DND-41 (cell line): ENCODE results near the gene DNASE1L3.

ENCODE experiments used
- ATAC-seq: fragments of 200-7000 bp; cut with Tn5 transposase; 3 replicates; pipeline ENCODE4 v1.9.1; 2021; ENCODE audit warnings: low read depth; ENCODE audit not compliant: insufficient read depth
- DNase-seq: peaks from one replicate; pipeline ENCODE4 v3.0.0-alpha.2; 2020
- H2AFZ ChIP-seq: 2 replicates; pipeline ENCODE4 v1.6.0; 2012; ENCODE audit warnings: low read depth, low read length
- H3K27ac ChIP-seq: 2 replicates; pipeline ENCODE4 v1.5.1; 2012; ENCODE audit warnings: low read length, inconsistent platforms
- H3K27me3 ChIP-seq: fragments of 200-600 bp; sonication (generic); 2 replicates; pipeline ENCODE4 v1.6.0; 2012; ENCODE audit warnings: low read length, mild to moderate bottlenecking, inconsistent platforms; ENCODE audit not compliant: insufficient read depth, poor library complexity
- H3K36me3 ChIP-seq: 2 replicates; pipeline ENCODE4 v1.5.1; 2012; ENCODE audit warnings: low read length, inconsistent platforms; ENCODE audit not compliant: insufficient read depth
- H3K4me1 ChIP-seq: 2 replicates; pipeline ENCODE4 v1.5.1; 2012; ENCODE audit warnings: mild to moderate bottlenecking, low read length; ENCODE audit not compliant: insufficient read depth
- H3K4me2 ChIP-seq: 2 replicates; pipeline ENCODE4 v1.6.0; 2012; ENCODE audit warnings: mild to moderate bottlenecking, moderate library complexity, low read length, inconsistent platforms; ENCODE audit not compliant: insufficient read depth
- H3K4me3 ChIP-seq, 2 experiments: fragments of 200-600 bp in 1 of 2; shearing (Covaris generic) in 1 of 2; 2 replicates each; pipeline ENCODE4 v1.5.1; 2012 to 2016; ENCODE audit warnings: inconsistent platforms in 2 of 2, low read length in 2 of 2, mild to moderate bottlenecking in 2 of 2, low read depth in 1 of 2, moderate library complexity in 1 of 2
- H3K79me2 ChIP-seq: 2 replicates; pipeline ENCODE4 v1.6.0; 2012; ENCODE audit warnings: low read length, inconsistent platforms; ENCODE audit not compliant: insufficient read depth
- H3K9ac ChIP-seq: 2 replicates; pipeline ENCODE4 v1.6.0; 2012; ENCODE audit warnings: low read depth, mild to moderate bottlenecking, inconsistent platforms, low read length, moderate library complexity
- H3K9me3 ChIP-seq: 2 replicates; pipeline ENCODE4 v1.5.1; 2012; ENCODE audit warnings: low read length, moderate library complexity, mild to moderate bottlenecking, inconsistent platforms; ENCODE audit not compliant: insufficient read depth, severe bottlenecking
- H4K20me1 ChIP-seq: 2 replicates; pipeline ENCODE4 v1.6.0; 2012; ENCODE audit warnings: low read length; ENCODE audit not compliant: insufficient read depth
- CTCF ChIP-seq: IDR thresholded peaks from 2 replicates; pipeline ENCODE4 v1.5.1; 2012; ENCODE audit warnings: borderline replicate concordance, low read length, moderate library complexity, mild to moderate bottlenecking; ENCODE audit not compliant: poor library complexity, severe bottlenecking; ENCODE audit errors: extremely low read depth
- EZH2 ChIP-seq: IDR thresholded peaks from 3 replicates; pipeline ENCODE4 v1.6.1; 2012; ENCODE audit warnings: borderline replicate concordance, low read depth, mild to moderate bottlenecking, moderate library complexity, low read length, inconsistent platforms; ENCODE audit not compliant: severe bottlenecking

The DNASE1L3 gene

GRCh38 chr3:58176185-58176530 lies 34.6 kb downstream of the DNASE1L3 start:
- Histone ChIP-seq H3K4me2 (no peak overlapping the region), H3K27me3 (no peaks in the 10 kb centered on the region), H3K4me1 (no peaks in the 10 kb centered on the region), H3K27ac (no peak overlapping the region), H2AFZ (no peak overlapping the region), H3K79me2 (no peaks in the 10 kb centered on the region), H3K4me3 (no peak overlapping the region), H4K20me1 (no peaks in the 10 kb centered on the region), H3K9ac (no peak overlapping the region), H3K9me3 (no peaks in the 10 kb centered on the region), H3K36me3 (no peaks in the 10 kb centered on the region; the same call in 1 of the 2 replicates)
- TF ChIP-seq EZH2 (no peak), CTCF (no peak)
- DNase-seq: no peak
- no peak for ATAC-seq

GRCh38 chr3:58175437-58176184 lies 35.2 kb downstream of the DNASE1L3 start:
- no peak overlapping the region for H3K4me2 ChIP-seq
- no peaks in the 10 kb centered on the region; the same call in 1 of the 2 replicates for H3K36me3 ChIP-seq
- no peak for DNase-seq
- H3K79me2 ChIP-seq: no peaks in the 10 kb centered on the region
- no peak for ATAC-seq
- no peaks in the 10 kb centered on the region for H3K4me1 ChIP-seq
- TF ChIP-seq CTCF (no peak), EZH2 (no peak)
- H3K4me3 ChIP-seq: no peak overlapping the region
- H3K9ac ChIP-seq: no peak overlapping the region
- H3K27me3 ChIP-seq: no peaks in the 10 kb centered on the region
- no peaks in the 10 kb centered on the region for H3K9me3 ChIP-seq
- no peak overlapping the region for H2AFZ ChIP-seq
- no peaks in the 10 kb centered on the region for H4K20me1 ChIP-seq
- H3K27ac ChIP-seq: no peak overlapping the region

GRCh38 chr3:58175187-58175436 lies 35.7 kb downstream of the DNASE1L3 start:
- H3K27ac ChIP-seq: no peak overlapping the region
- TF ChIP-seq CTCF (no peak), EZH2 (no peak)

More at GRCh38 chr3:58175187-58175436, 35.7 kb downstream of the DNASE1L3 start:
- H3K36me3 ChIP-seq: peaks cover 5% of the 10 kb centered on the region
- H3K4me1 ChIP-seq: no peaks in the 10 kb centered on the region
- no peak overlapping the region for H3K4me3 ChIP-seq
- no peaks in the 10 kb centered on the region for H3K9me3 ChIP-seq
- H3K79me2 ChIP-seq: no peaks in the 10 kb centered on the region
- DNase-seq (no peak), ATAC-seq (no peak)
- H4K20me1 ChIP-seq: no peaks in the 10 kb centered on the region
- no peak overlapping the region for H2AFZ ChIP-seq
- no peaks in the 10 kb centered on the region for H3K27me3 ChIP-seq
- no peak overlapping the region for H3K4me2 ChIP-seq
- no peak overlapping the region for H3K9ac ChIP-seq
